K562 (cell line): ENCODE results near the gene NTRK2.

Source experiments
- CTCF ChIP-seq, 3 experiments: IDR thresholded peaks in 2 of 3; conservative IDR thresholded peaks in 1 of 3; 2 replicates each; pipeline ENCODE4 v1.5.1; 2011 to 2012; ENCODE audit warnings: low read length in 3 of 3, mild to moderate bottlenecking in 3 of 3, control low read depth in 2 of 3, improper control_type of control experiment in 1 of 3, inconsistent platforms in 1 of 3, low read depth in 1 of 3, mixed read lengths in 1 of 3, moderate library complexity in 1 of 3; ENCODE audit not compliant: insufficient read depth in 2 of 3
- LARP7 ChIP-seq: fragments of 450-650 bp; IDR thresholded peaks from 2 replicates; pipeline ENCODE4 v1.6.1; 2016
- MLX ChIP-seq, 2 experiments: fragments of 450-650 bp in 1 of 2; sonication (generic) in 1 of 2; formaldehyde crosslinking; conservative IDR thresholded peaks; 2 replicates each; pipeline versions ENCODE4 v1.4.0 to v1.8.1; 2020 to 2022; ENCODE audit warnings: mild to moderate bottlenecking in 1 of 2, missing genetic modification reagents in 1 of 2
- NR2C1 ChIP-seq, 2 experiments: fragments of 450-650 bp; IDR thresholded peaks; 2 replicates each; pipeline ENCODE4 v1.6.1; 2017; ENCODE audit warnings: mild to moderate bottlenecking in 2 of 2, antibody characterized with exemption in 1 of 2, inconsistent platforms in 1 of 2, missing compliant biosample characterization in 1 of 2, missing genetic modification characterization in 1 of 2
- POLR2AphosphoS5 ChIP-seq: IDR thresholded peaks from 2 replicates; pipeline ENCODE4 v1.6.1; 2011; ENCODE audit warnings: mild to moderate bottlenecking, low read depth, low read length, moderate library complexity; ENCODE audit not compliant: control insufficient read depth, insufficient read depth
- SIN3A ChIP-seq, 2 experiments: fragments of 150-350 bp in 1 of 2; IDR thresholded peaks; 2 replicates each; pipeline ENCODE4 v1.6.1; 2011 to 2016; ENCODE audit warnings: borderline replicate concordance in 2 of 2, low read depth in 2 of 2, low read length in 2 of 2, mild to moderate bottlenecking in 2 of 2, moderate library complexity in 2 of 2; ENCODE audit not compliant: control insufficient read depth in 1 of 2
- TCF7L2 ChIP-seq: fragments of 150-350 bp; IDR thresholded peaks from 2 replicates; pipeline ENCODE4 v1.6.1; 2016; ENCODE audit warnings: low read depth, mild to moderate bottlenecking, low read length, moderate library complexity
- ZNF134 ChIP-seq: fragments of 250-450 bp; sonication (Bioruptor Pico); conservative IDR thresholded peaks from 2 replicates; pipeline ENCODE4 v1.4.0; 2020
- ZNF707 ChIP-seq: fragments of 250-450 bp; sonication (Bioruptor Pico); conservative IDR thresholded peaks from 2 replicates; pipeline ENCODE4 v1.8.0; 2022; ENCODE audit warnings: inconsistent platforms, mild to moderate bottlenecking, moderate library complexity

GRCh38 chr9:84705128-84705527 lies 35.6 kb downstream of the NTRK2 start:
- TF ChIP-seq ZNF707 (CRISPR knock-in tag) = no peak
- no peak for TF ChIP-seq SIN3A (IDR thresholded peaks at IDR 0.05; ENCODE audit: borderline replicate concordance in 2 of 2, control insufficient read depth in 1 of 2, low read depth in 2 of 2, low read length in 2 of 2)
- TF ChIP-seq TCF7L2 = no peak
- TF ChIP-seq CTCF (IDR thresholded peaks at IDR 0.05 in 2 of 3, conservative IDR thresholded peaks at IDR 0.05 in 1 of 3; ENCODE audit: insufficient read depth in 2 of 3, low read depth in 1 of 3, low read length in 3 of 3) = no peak
- no peak for TF ChIP-seq ZNF134 (CRISPR knock-in tag)
- TF ChIP-seq MLX (CRISPR knock-in tag; conservative IDR thresholded peaks at IDR 0.05) = no peak
- no peak for TF ChIP-seq NR2C1 (IDR thresholded peaks at IDR 0.05)
- no peak for TF ChIP-seq NR2C1 (tag; IDR thresholded peaks at IDR 0.05)
- no peak for TF ChIP-seq LARP7
- TF ChIP-seq POLR2AphosphoS5 = no peak
